Osteoblast (primary cell): ENCODE results near the gene DPYSL4. TPM values are rescaled to one million over a fixed set of nuclear protein-coding genes. Genes with fewer than 3 reads are reported as not detected.

Source experiments
- DNase-seq: peaks from one replicate; pipeline ENCODE4 v3.0.0; 2011; ENCODE audit warnings: low spot score, mixed read lengths; ENCODE audit not compliant: insufficient read length; ENCODE audit errors: missing footprints
- H2AFZ ChIP-seq: 2 replicates; pipeline ENCODE4 v1.6.0; 2011; ENCODE audit warnings: mild to moderate bottlenecking, low read length
- H3K27ac ChIP-seq: 2 replicates; pipeline ENCODE4 v1.5.1; 2011; ENCODE audit warnings: mild to moderate bottlenecking, low read depth, low read length, moderate library complexity
- H3K27me3 ChIP-seq: 2 replicates; pipeline ENCODE4 v1.6.0; 2012; ENCODE audit warnings: mild to moderate bottlenecking, control low read depth, inconsistent platforms, low read length, moderate library complexity; ENCODE audit not compliant: insufficient read depth
- H3K36me3 ChIP-seq: 2 replicates; pipeline ENCODE4 v1.5.1; 2011; ENCODE audit warnings: mild to moderate bottlenecking, low read length, control low read depth, moderate library complexity; ENCODE audit not compliant: insufficient read depth
- H3K4me1 ChIP-seq: 2 replicates; pipeline ENCODE4 v1.5.1; 2011; ENCODE audit warnings: mild to moderate bottlenecking, low read length, control low read depth, moderate library complexity; ENCODE audit not compliant: insufficient read depth
- H3K4me2 ChIP-seq: 2 replicates; pipeline ENCODE4 v1.6.0; 2011; ENCODE audit warnings: mild to moderate bottlenecking, low read length; ENCODE audit not compliant: insufficient read depth
- H3K4me3 ChIP-seq: fragments of 200-600 bp; sonication (generic); 3 replicates; pipeline ENCODE4 v1.5.1; 2012; ENCODE audit warnings: mild to moderate bottlenecking, low read length, inconsistent platforms; ENCODE audit not compliant: insufficient read depth
- H3K79me2 ChIP-seq: 2 replicates; pipeline ENCODE4 v1.6.0; 2012; ENCODE audit warnings: mild to moderate bottlenecking, low read length, control low read depth, inconsistent platforms; ENCODE audit not compliant: insufficient read depth
- H3K9me3 ChIP-seq: 2 replicates; pipeline ENCODE4 v1.5.1; 2011; ENCODE audit warnings: low read depth, low read length, control low read depth
- H4K20me1 ChIP-seq: 2 replicates; pipeline ENCODE4 v1.6.0; 2012; ENCODE audit warnings: mild to moderate bottlenecking, low read length, control low read depth; ENCODE audit not compliant: insufficient read depth
- CTCF ChIP-seq: IDR thresholded peaks from 2 replicates; pipeline ENCODE4 v1.5.1; 2011; ENCODE audit warnings: mild to moderate bottlenecking, low read depth, low read length, moderate library complexity; ENCODE audit errors: extremely low read depth
- total RNA-seq: library from RNA; depleted of rRNA; stranded (reverse); fragments of >200 nt; gene quantifications from 2 replicates; pipeline ENCODE4 v1.2.3, GENCODE V29; 2012

Gene DPYSL4
- total RNA-seq, 1 donor = 0.72 TPM

DNA sequence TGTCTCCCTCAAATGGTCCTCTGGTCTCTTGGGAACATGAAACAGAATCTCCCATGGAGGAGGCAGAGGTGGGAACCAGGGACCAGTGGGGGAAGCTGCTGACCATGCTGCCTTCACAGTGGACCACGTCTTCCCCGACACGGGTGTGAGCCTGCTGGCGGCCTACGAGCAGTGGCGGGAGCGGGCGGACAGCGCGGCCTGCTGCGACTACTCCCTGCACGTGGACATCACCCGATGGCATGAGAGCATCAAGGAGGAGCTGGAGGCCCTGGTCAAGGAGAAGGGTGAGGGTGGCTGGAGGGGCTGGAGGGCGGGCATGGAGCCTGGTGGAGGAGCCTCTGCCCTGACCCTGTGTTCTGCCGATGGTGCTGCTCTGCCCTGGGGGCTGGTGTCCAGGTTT lies 8.0 kb downstream of the DPYSL4 start:
- H3K4me2 ChIP-seq = no peak overlapping the region
- H3K27ac ChIP-seq = no peak overlapping the region
- no peak for TF ChIP-seq CTCF
- H3K27me3 ChIP-seq = no peaks in the 10 kb centered on the region
- no peak overlapping the region for H2AFZ ChIP-seq
- H3K36me3 ChIP-seq = no peaks in the 10 kb centered on the region
- H4K20me1 ChIP-seq = no peaks in the 10 kb centered on the region
- no peaks in the 10 kb centered on the region for H3K79me2 ChIP-seq
- peak; percentile 73 for DNase-seq
- no peaks in the 10 kb centered on the region for H3K9me3 ChIP-seq
- no peaks in the 10 kb centered on the region for H3K4me1 ChIP-seq
- H3K4me3 ChIP-seq = no peak overlapping the region

- H3K4me1 ChIP-seq = no peaks in the 10 kb centered on the region
- H3K4me3 ChIP-seq = no peak overlapping the region
- DNase-seq = peak; percentile 73
- no peaks in the 10 kb centered on the region for H3K36me3 ChIP-seq
- H3K9me3 ChIP-seq = no peaks in the 10 kb centered on the region
- H4K20me1 ChIP-seq = no peaks in the 10 kb centered on the region
- H3K4me2 ChIP-seq = no peak overlapping the region
- H3K27ac ChIP-seq = no peak overlapping the region
- no peak overlapping the region for H2AFZ ChIP-seq
- no peaks in the 10 kb centered on the region for H3K27me3 ChIP-seq
- no peaks in the 10 kb centered on the region for H3K79me2 ChIP-seq
- TF ChIP-seq CTCF = no peak
Measured at GRCh38 chr10:132195366-132196075, 8.8 kb downstream of the DPYSL4 start.

DNA sequence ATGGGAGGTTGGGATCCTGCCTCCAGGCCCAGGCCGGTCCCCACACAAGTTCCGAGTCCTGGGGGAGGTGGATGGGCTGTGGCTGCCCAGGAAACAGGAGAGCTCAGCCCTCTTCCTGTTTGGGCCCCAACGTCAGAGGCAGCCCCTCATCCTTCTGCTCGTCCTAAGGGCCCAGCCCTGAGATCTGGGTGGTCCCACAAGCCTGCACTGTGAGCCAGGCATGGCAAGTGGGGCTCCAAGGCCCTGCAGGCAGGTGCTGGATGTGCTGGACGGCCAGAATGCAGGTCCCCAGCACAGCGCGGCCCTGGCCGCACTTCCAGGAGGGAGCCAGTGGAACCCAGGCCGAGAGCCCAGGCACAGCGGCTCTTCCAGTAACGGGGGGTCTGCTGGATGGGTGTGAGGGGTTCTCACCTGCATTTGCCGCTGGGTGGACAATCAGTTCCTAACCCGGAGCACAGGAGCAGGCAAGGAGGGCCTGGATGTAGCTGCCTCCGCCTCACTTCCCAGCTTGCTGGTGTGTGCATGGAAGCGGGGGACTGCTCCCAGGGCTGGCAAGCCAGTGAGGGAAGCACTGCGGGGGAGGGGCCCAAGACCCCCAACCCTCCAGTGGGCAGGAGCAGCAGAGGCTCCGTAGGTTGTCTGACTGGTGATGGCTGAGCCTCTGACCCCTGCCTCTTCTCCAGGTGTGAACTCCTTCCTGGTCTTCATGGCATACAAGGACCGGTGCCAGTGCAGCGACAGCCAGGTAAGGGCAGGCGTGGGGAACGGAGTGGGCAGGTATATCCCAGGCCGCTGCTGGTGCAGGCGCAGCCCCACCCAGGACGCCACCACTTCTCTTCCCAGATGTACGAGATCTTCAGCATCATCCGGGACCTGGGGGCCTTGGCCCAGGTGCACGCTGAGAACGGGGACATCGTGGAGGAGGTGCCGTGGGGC lies 9.7 kb downstream of the DPYSL4 start:
- TF ChIP-seq CTCF = no peak
- Histone ChIP-seq H3K36me3 (no peaks in the 10 kb centered on the region), H3K4me1 (no peaks in the 10 kb centered on the region), H2AFZ (no peak overlapping the region), H3K27ac (no peak overlapping the region), H3K79me2 (no peaks in the 10 kb centered on the region), H3K4me3 (no peak overlapping the region), H4K20me1 (no peaks in the 10 kb centered on the region), H3K27me3 (no peaks in the 10 kb centered on the region), H3K4me2 (no peak overlapping the region), H3K9me3 (no peaks in the 10 kb centered on the region)
- DNase-seq = peak; percentile 82
